Ovary (tissue), 9 donors: ENCODE results near the gene FADS1. TPM values are rescaled to one million over a fixed set of nuclear protein-coding genes. Genes with fewer than 3 reads are reported as not detected.
A peak's percentile ranks its signal among the peaks of the same experiment; 100 is the strongest.

Experiments
- DNase-seq, 5 donors: peaks; one replicate each; pipeline ENCODE4 v3.0.0-alpha.2; 2019 to 2020
- H3K27ac ChIP-seq, 2 donors: fragments of 200-600 bp; one replicate each; pipeline versions ENCODE4 v1.5.1 to v1.8.0; 2019 to 2022
- H3K27me3 ChIP-seq: fragments of 200-600 bp; one replicate; pipeline ENCODE4 v1.8.0; 2022
- H3K36me3 ChIP-seq: fragments of 200-600 bp; sonication (generic); one replicate; pipeline ENCODE4 v1.5.1; 2019
- H3K4me1 ChIP-seq: one replicate; pipeline ENCODE4 v1.8.1; 2013; ENCODE audit warnings: mild to moderate bottlenecking, moderate library complexity; ENCODE audit not compliant: insufficient read depth
- H3K4me3 ChIP-seq: fragments of 200-600 bp; sonication (generic); one replicate; pipeline ENCODE4 v1.5.1; 2017
- H3K9me3 ChIP-seq, 2 donors: fragments of 200-600 bp in 1 of 2; sonication (generic) in 1 of 2; one replicate each; pipeline versions ENCODE4 v1.5.1 to v1.8.1; 2013 to 2019; ENCODE audit warnings: mild to moderate bottlenecking in 1 of 2, moderate library complexity in 1 of 2
- CTCF ChIP-seq, 3 donors: fragments of 450-650 bp in 2 of 3; fragments of 200-600 bp in 1 of 3; IDR thresholded peaks; one replicate each; pipeline versions ENCODE4 v1.5.1 to v1.8.0; 2016 to 2022; ENCODE audit warnings: antibody characterized with exemption in 3 of 3, mild to moderate bottlenecking in 1 of 3
- EP300 ChIP-seq: sonication (generic); formaldehyde crosslinking; IDR thresholded peaks from one replicate; pipeline ENCODE4 v1.6.1; 2017; ENCODE audit warnings: antibody characterized with exemption
- POLR2A ChIP-seq: fragments of 450-650 bp; IDR thresholded peaks from one replicate; pipeline ENCODE4 v1.6.1; 2017; ENCODE audit warnings: antibody characterized with exemption, mild to moderate bottlenecking, moderate library complexity
- WGBS, 3 donors: extraction: QIAGEN DNeasy Blood & Tissue Kit in 1 of 3; methylation state at CpG; one replicate each; pipeline versions ENCODE4 v1.1.5 to v1.1.7; 2013 to 2017; 5-methylcytosine and 5-hydroxymethylcytosine counted together
- intact Hi-C, 4 donors: fragments of 100-400 bp; cut with DNase I; formaldehyde crosslinking; loops; one replicate each; pipeline versions ENCODE4 v1.11.0 to v1.15.1; 2022 to 2023
- polyA plus RNA-seq, 2 donors: library from polyadenylated mRNA; stranded (reverse); fragments of 200-250 nt in 1 of 2; fragments of 350-450 nt in 1 of 2; fragmentation: Illumina TruSeq in 1 of 2; extraction: RNeasy Lipid Tissue Mini Kit (QIAGEN cat#74804) in 1 of 2; gene quantifications; one replicate each; pipeline ENCODE4 v1.2.3, GENCODE V29; 2013 to 2014
- total RNA-seq, 7 donors: library from RNA; depleted of rRNA in 2 of 7; stranded (reverse); fragments of >200 nt in 2 of 7; fragmentation: NEBNext Ultra II Directional in 3 of 7; extraction: Animal tissue kit (Norgen Biotek cat#: 25700) in 3 of 7; gene quantifications; one replicate each; pipeline versions ENCODE4 v1.1.0 to v1.2.4, GENCODE V29; 2016 to 2023
- donor health status: DM: no; HTN: no; CAD: no; lungs with moderate emphysema.
- donor health status: DM: no; HTN: no; CAD: no.
- donor health status: Bipolar disorder and iron deficiency.
- donor health status: DM: yes; HTN: yes; CAD: no.
- donor health status: DM: no; HTN: no; CAD: no.
- donor health status: DM: yes; HTN: yes; CAD: no.

FADS1 gene
- total and polyA plus RNA-seq, 9 donors = 16.2 to 242 (median 45.3) TPM

GRCh38 chr11:61795876-61796526 is 20.8 kb downstream of the FADS1 start:
- no peaks in the 10 kb centered on the region for H3K36me3 ChIP-seq
- intact Hi-C loops = loop anchor here in 2 of 4 donors (5.0 to 10.0 kb wide), 4 partner anchors 151 to 516 kb away; no protein-coding TSS in a partner anchor
- H3K4me1 ChIP-seq = peaks cover 5% of the 10 kb centered on the region
- H3K4me3 ChIP-seq = no peak overlapping the region
- DNase-seq = no peak
- no peak for TF ChIP-seq CTCF (IDR thresholded peaks at IDR 0.05)
- no peak for TF ChIP-seq POLR2A
- TF ChIP-seq EP300 = no peak
- 85 to 86% (median 85%) methylated on average over 18 of the region's 18 CpGs for WGBS, 3 donors
- H3K9me3 ChIP-seq = no peaks in the 10 kb centered on the region
- no peak overlapping the region for H3K27ac ChIP-seq
- H3K27me3 ChIP-seq = no peaks in the 10 kb centered on the region

GRCh38 chr11:61795459-61795858 is 21.3 kb downstream of the FADS1 start:
- peaks cover 5% of the 10 kb centered on the region for H3K4me1 ChIP-seq
- H3K36me3 ChIP-seq = no peaks in the 10 kb centered on the region
- H3K27ac ChIP-seq = no peak overlapping the region
- peak in 1 of 5 donors; percentile 38 for DNase-seq
- TF ChIP-seq EP300 (no peak), POLR2A (no peak), CTCF (IDR thresholded peaks at IDR 0.05) (no peak)
- no peaks in the 10 kb centered on the region for H3K27me3 ChIP-seq
- intact Hi-C loops = loop anchor here in 2 of 4 donors (5.0 to 10.0 kb wide), 4 partner anchors 152 to 517 kb away; no protein-coding TSS in a partner anchor
- WGBS, 3 donors = 68 to 84% (median 76%) methylated on average over 12 of the region's 12 CpGs
- no peaks in the 10 kb centered on the region for H3K9me3 ChIP-seq
- no peak overlapping the region for H3K4me3 ChIP-seq

- Histone ChIP-seq H3K4me3 (no peak overlapping the region), H3K4me1 (peaks cover 5% of the 10 kb centered on the region), H3K9me3 (no peaks in the 10 kb centered on the region), H3K27me3 (no peaks in the 10 kb centered on the region), H3K36me3 (no peaks in the 10 kb centered on the region), H3K27ac (no peak overlapping the region)
- WGBS, 3 donors = 78 to 83% (median 82%) methylated on average over 4 of the region's 4 CpGs
- no peak for DNase-seq
- TF ChIP-seq EP300 (no peak), POLR2A (no peak), CTCF (IDR thresholded peaks at IDR 0.05) (no peak)
- intact Hi-C loops = loop anchor here in 2 of 4 donors (5.0 to 10.0 kb wide), 3 partner anchors 98 to 313 kb away; partner anchors contain the start of gene FADS3 (in 1 of the 2)
These were observed 22.2 kb downstream of the FADS1 start for GRCh38 chr11:61794579-61794978.

- intact Hi-C loops = loop anchor here in 2 of 4 donors (5.0 to 10.0 kb wide), 3 partner anchors 98 to 313 kb away; partner anchors contain the start of gene FADS3 (in 1 of the 2)
- Histone ChIP-seq H3K27me3 (no peaks in the 10 kb centered on the region), H3K4me1 (peaks cover 5% of the 10 kb centered on the region), H3K27ac (no peak overlapping the region), H3K4me3 (no peak overlapping the region), H3K36me3 (no peaks in the 10 kb centered on the region), H3K9me3 (no peaks in the 10 kb centered on the region)
- WGBS, 3 donors = 36 to 56% (median 44%) methylated on average over 3 of the region's 3 CpGs
- no peak for DNase-seq
- TF ChIP-seq EP300 (no peak), CTCF (IDR thresholded peaks at IDR 0.05) (no peak), POLR2A (no peak)
These were observed 23.0 kb downstream of the FADS1 start for GRCh38 chr11:61793829-61794204.
